A549 (cell line): ENCODE results near the gene RINL. TPM values are rescaled to one million over a fixed set of nuclear protein-coding genes. Genes with fewer than 3 reads are reported as not detected.

Experiments used
- ATAC-seq, 2 experiments: fragments of 200-7000 bp in 1 of 2; fragments of >200 bp in 1 of 2; cut with Nextera tagmentation in 1 of 2; cut with Tn5 transposase in 1 of 2; 3 replicates each; pipeline versions ENCODE4 v1.8.0 to v1.9.1; 2018 to 2020; ENCODE audit warnings: mild to moderate bottlenecking in 1 of 2, moderate library complexity in 1 of 2
- CTCF ChIA-PET: fragments of 300-600 bp; sonication (Branson Sonifier 250); formaldehyde crosslinking; extraction: SDS; loops from one replicate; lab custom pipeline; 2021; ENCODE audit warnings: antibody characterized with exemption, inconsistent platforms; lab: Yijun Ruan, JAX
- POLR2A ChIA-PET: fragments of 350-600 bp; formaldehyde crosslinking; extraction: SDS; loops from one replicate; lab custom pipeline; 2021; ENCODE audit warnings: antibody characterized with exemption, inconsistent platforms; lab: Yijun Ruan, JAX
- DNase-seq, 2 experiments: peaks; one replicate each; pipeline versions ENCODE4 v3.0.0 to v3.0.0-alpha.2; 2011 to 2016; ENCODE audit warnings: low read depth in 1 of 2, low spot score in 1 of 2
- FAIRE-seq: peaks from 2 replicates; lab custom pipeline; 2011; peaks lifted over from hg19 to GRCh38; lab: Jason Lieb, UNC
- H3K27ac ChIP-seq, 2 experiments: fragments of >200 bp; sonication (Bioruptor Twin); formaldehyde crosslinking; 3 replicates each; pipeline ENCODE4 v1.5.1; 2016 to 2017
- H3K4me1 ChIP-seq: fragments of >200 bp; sonication (Bioruptor Twin); formaldehyde crosslinking; 3 replicates; pipeline ENCODE4 v1.6.1; 2016
- H3K4me2 ChIP-seq: fragments of >200 bp; sonication (Bioruptor Twin); formaldehyde crosslinking; 3 replicates; pipeline ENCODE4 v1.6.1; 2016
- H3K4me3 ChIP-seq: fragments of >200 bp; sonication (Bioruptor Twin); formaldehyde crosslinking; 3 replicates; pipeline ENCODE4 v1.5.1; 2016
- H3K9me3 ChIP-seq: fragments of >200 bp; sonication (Bioruptor Twin); formaldehyde crosslinking; 3 replicates; pipeline ENCODE4 v1.6.1; 2016
- EP300 ChIP-seq, 2 experiments: fragments of >200 bp; sonication (Bioruptor Twin); formaldehyde crosslinking; IDR thresholded peaks; 2 replicates in 1 of 2; 3 replicates in 1 of 2; pipeline ENCODE4 v1.6.1; 2016 to 2017
- KDM1A ChIP-seq: fragments of 200-600 bp; sonication (generic); IDR thresholded peaks from 2 replicates; pipeline ENCODE4 v1.6.1; 2016; ENCODE audit warnings: low read depth, mild to moderate bottlenecking
- MAFK ChIP-seq: fragments of 450-650 bp; IDR thresholded peaks from 2 replicates; pipeline ENCODE4 v1.6.1; 2014; ENCODE audit not compliant: partially characterized antibody
- MAX ChIP-seq: IDR thresholded peaks from 2 replicates; pipeline ENCODE4 v1.6.1; 2012
- PHF8 ChIP-seq: fragments of 200-600 bp; sonication (generic); IDR thresholded peaks from 2 replicates; pipeline ENCODE4 v1.6.1; 2016; ENCODE audit warnings: low read depth, mild to moderate bottlenecking, antibody characterized with exemption, moderate library complexity, borderline replicate concordance
- POLR2AphosphoS2 ChIP-seq: conservative IDR thresholded peaks from 2 replicates; pipeline ENCODE4 v1.6.1; 2012; ENCODE audit warnings: low read length, improper control_type of control experiment, inconsistent platforms
- RCOR1 ChIP-seq: fragments of 150-350 bp; IDR thresholded peaks from 2 replicates; pipeline ENCODE4 v1.6.1; 2014; ENCODE audit warnings: antibody characterized with exemption, low read length, low read depth
- WGBS: methylation state at CpG from one replicate; pipeline ENCODE4 v1.1.6; 2017; ENCODE audit errors: missing lambda C conversion rate; 5-methylcytosine and 5-hydroxymethylcytosine counted together
- polyA plus RNA-seq, 4 experiments: library from polyadenylated mRNA; depleted of rRNA in 3 of 4; stranded (reverse); fragments of >200 nt; fragmentation: RNase III in 1 of 4; extraction: RNeasy Plus Mini Kit Qiagen cat#74134 plus additional on column Dnase treatment in 1 of 4; gene quantifications; 2 replicates in 3 of 4; 3 replicates in 1 of 4; pipeline ENCODE4 v1.2.3, GENCODE V29; 2011 to 2017
- TF ChIP-seq, protein P1 (sequence below): fragments of >200 bp; sonication (Bioruptor Twin); formaldehyde crosslinking; IDR thresholded peaks from 3 replicates; pipeline ENCODE4 v1.6.1; 2016
- TF ChIP-seq, protein P2 (sequence below): fragments of 200-600 bp; sonication (generic); IDR thresholded peaks from 2 replicates; pipeline ENCODE4 v1.6.1; 2016; ENCODE audit warnings: antibody characterized with exemption, mild to moderate bottlenecking, moderate library complexity

Gene RINL
- polyA plus RNA-seq, 2 of the 4 experiments (the other 2 are of a cell fraction), result 2.9 to 6.3 TPM

GRCh38 chr19:38819231-38819920 is 58.7 kb downstream of the RINL start:
- H3K9me3 ChIP-seq, result no peaks in the 10 kb centered on the region
- H3K4me2 ChIP-seq, result peak overlapping the region; percentile 48
- peak overlapping the region in 1 of 2 experiments; percentile 7; a peak in 4 of 6 replicates for H3K27ac ChIP-seq
- H3K4me3 ChIP-seq, result no peak overlapping the region
- no peak for DNase-seq
- H3K4me1 ChIP-seq, result peaks cover 13% of the 10 kb centered on the region
- ATAC-seq, result peak; percentile 14 to 23; a peak in 3 of 6 replicates
- TF ChIP-seq, protein P1, sequence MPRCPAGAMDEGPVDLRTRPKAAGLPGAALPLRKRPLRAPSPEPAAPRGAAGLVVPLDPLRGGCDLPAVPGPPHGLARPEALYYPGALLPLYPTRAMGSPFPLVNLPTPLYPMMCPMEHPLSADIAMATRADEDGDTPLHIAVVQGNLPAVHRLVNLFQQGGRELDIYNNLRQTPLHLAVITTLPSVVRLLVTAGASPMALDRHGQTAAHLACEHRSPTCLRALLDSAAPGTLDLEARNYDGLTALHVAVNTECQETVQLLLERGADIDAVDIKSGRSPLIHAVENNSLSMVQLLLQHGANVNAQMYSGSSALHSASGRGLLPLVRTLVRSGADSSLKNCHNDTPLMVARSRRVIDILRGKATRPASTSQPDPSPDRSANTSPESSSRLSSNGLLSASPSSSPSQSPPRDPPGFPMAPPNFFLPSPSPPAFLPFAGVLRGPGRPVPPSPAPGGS, result no peak
- no peak for TF ChIP-seq RCOR1
- no peak for TF ChIP-seq PHF8
- no peak for TF ChIP-seq EP300 (IDR thresholded peaks at IDR 0.05)
- TF ChIP-seq KDM1A, result no peak
- TF ChIP-seq MAFK, result no peak
- TF ChIP-seq POLR2AphosphoS2, result no peak
- TF ChIP-seq, protein P2, sequence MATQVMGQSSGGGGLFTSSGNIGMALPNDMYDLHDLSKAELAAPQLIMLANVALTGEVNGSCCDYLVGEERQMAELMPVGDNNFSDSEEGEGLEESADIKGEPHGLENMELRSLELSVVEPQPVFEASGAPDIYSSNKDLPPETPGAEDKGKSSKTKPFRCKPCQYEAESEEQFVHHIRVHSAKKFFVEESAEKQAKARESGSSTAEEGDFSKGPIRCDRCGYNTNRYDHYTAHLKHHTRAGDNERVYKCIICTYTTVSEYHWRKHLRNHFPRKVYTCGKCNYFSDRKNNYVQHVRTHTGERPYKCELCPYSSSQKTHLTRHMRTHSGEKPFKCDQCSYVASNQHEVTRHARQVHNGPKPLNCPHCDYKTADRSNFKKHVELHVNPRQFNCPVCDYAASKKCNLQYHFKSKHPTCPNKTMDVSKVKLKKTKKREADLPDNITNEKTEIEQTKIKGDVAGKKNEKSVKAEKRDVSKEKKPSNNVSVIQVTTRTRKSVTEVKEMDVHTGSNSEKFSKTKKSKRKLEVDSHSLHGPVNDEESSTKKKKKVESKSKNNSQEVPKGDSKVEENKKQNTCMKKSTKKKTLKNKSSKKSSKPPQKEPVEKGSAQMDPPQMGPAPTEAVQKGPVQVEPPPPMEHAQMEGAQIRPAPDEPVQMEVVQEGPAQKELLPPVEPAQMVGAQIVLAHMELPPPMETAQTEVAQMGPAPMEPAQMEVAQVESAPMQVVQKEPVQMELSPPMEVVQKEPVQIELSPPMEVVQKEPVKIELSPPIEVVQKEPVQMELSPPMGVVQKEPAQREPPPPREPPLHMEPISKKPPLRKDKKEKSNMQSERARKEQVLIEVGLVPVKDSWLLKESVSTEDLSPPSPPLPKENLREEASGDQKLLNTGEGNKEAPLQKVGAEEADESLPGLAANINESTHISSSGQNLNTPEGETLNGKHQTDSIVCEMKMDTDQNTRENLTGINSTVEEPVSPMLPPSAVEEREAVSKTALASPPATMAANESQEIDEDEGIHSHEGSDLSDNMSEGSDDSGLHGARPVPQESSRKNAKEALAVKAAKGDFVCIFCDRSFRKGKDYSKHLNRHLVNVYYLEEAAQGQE, result no peak
- TF ChIP-seq MAX, result no peak
- ChIA-PET POLR2A (interaction anchor here (1.2 to 1.4 kb wide), 2 partner anchors 12 to 30 kb away, joined by 5 to 7 read pairs; partner anchors contain the start of gene ECH1), CTCF (interaction anchor here (0.7 to 4.0 kb wide), 10 partner anchors 9 to 417 kb away, joined by 3 to 20 read pairs (median 3); partner anchors contain the start of genes ECH1, FAM98C, MRPS12 and SARS2)
- WGBS, result 76% methylated on average over 13 of the region's 13 CpGs
- FAIRE-seq, result peak; percentile 65

Other genes with a start within 250 kb of the RINL start
- gene ACTN4, start 230.6 kb downstream of the RINL start, polyA plus RNA-seq (2011; rRNA removed), result 605 and 614 TPM in 2 replicates
- gene ACTN4, start 230.6 kb downstream of the RINL start, polyA plus RNA-seq (2017; fragmentation: RNase III; extraction: RNeasy Plus Mini Kit Qiagen cat#74134 plus additional on column Dnase treatment), result 967 to 1,087 TPM (median 1,011 TPM) in 3 replicates
- 10.0 and 12.3 TPM in 2 replicates for gene CAPN12, start 133.8 kb downstream of the RINL start, polyA plus RNA-seq (2011; rRNA removed)
- 8.6 to 11.7 TPM (median 11.0 TPM) in 3 replicates for gene CAPN12, start 133.8 kb downstream of the RINL start, polyA plus RNA-seq (2017; fragmentation: RNase III; extraction: RNeasy Plus Mini Kit Qiagen cat#74134 plus additional on column Dnase treatment)
- not detected in 2 replicates for gene LGALS7, start 104.8 kb downstream of the RINL start, polyA plus RNA-seq (2011; rRNA removed)
- gene LGALS7, start 104.8 kb downstream of the RINL start, polyA plus RNA-seq (2017; fragmentation: RNase III; extraction: RNeasy Plus Mini Kit Qiagen cat#74134 plus additional on column Dnase treatment), result not detected in 3 replicates
- 0.27 TPM in 1 of 2 replicates, not detected in the other for gene LGALS7B, start 89.1 kb downstream of the RINL start, polyA plus RNA-seq (2011; rRNA removed)
- gene LGALS7B, start 89.1 kb downstream of the RINL start, polyA plus RNA-seq (2017; fragmentation: RNase III; extraction: RNeasy Plus Mini Kit Qiagen cat#74134 plus additional on column Dnase treatment), result not detected in 3 replicates
- 2.5 and 3.3 TPM in 2 replicates for gene LGALS4, start 65.3 kb downstream of the RINL start, polyA plus RNA-seq (2011; rRNA removed)
- 0.38 to 0.94 TPM (median 0.84 TPM) in 3 replicates for gene LGALS4, start 65.3 kb downstream of the RINL start, polyA plus RNA-seq (2017; fragmentation: RNase III; extraction: RNeasy Plus Mini Kit Qiagen cat#74134 plus additional on column Dnase treatment)
- 383 and 431 TPM in 2 replicates for gene ECH1, start 46.5 kb downstream of the RINL start, polyA plus RNA-seq (2011; rRNA removed)
- 393 to 394 TPM (median 394 TPM) in 3 replicates for gene ECH1, start 46.5 kb downstream of the RINL start, polyA plus RNA-seq (2017; fragmentation: RNase III; extraction: RNeasy Plus Mini Kit Qiagen cat#74134 plus additional on column Dnase treatment)
- gene HNRNPL, start 28.3 kb downstream of the RINL start, polyA plus RNA-seq (2011; rRNA removed), result 440 and 487 TPM in 2 replicates
- gene HNRNPL, start 28.3 kb downstream of the RINL start, polyA plus RNA-seq (2017; fragmentation: RNase III; extraction: RNeasy Plus Mini Kit Qiagen cat#74134 plus additional on column Dnase treatment), result 372 to 383 TPM (median 380 TPM) in 3 replicates
- gene SIRT2, start 21.3 kb upstream of the RINL start, polyA plus RNA-seq (2011; rRNA removed), result 28.6 and 31.5 TPM in 2 replicates
- 28.3 to 30.4 TPM (median 30.4 TPM) in 3 replicates for gene SIRT2, start 21.3 kb upstream of the RINL start, polyA plus RNA-seq (2017; fragmentation: RNase III; extraction: RNeasy Plus Mini Kit Qiagen cat#74134 plus additional on column Dnase treatment)
- gene NFKBIB, start 21.7 kb upstream of the RINL start, polyA plus RNA-seq (2011; rRNA removed), result 25.6 and 35.0 TPM in 2 replicates
- 56.4 to 61.7 TPM (median 59.5 TPM) in 3 replicates for gene NFKBIB, start 21.7 kb upstream of the RINL start, polyA plus RNA-seq (2017; fragmentation: RNase III; extraction: RNeasy Plus Mini Kit Qiagen cat#74134 plus additional on column Dnase treatment)
- 0.40 and 0.68 TPM in 2 replicates for gene CCER2, start 33.9 kb upstream of the RINL start, polyA plus RNA-seq (2011; rRNA removed)
- 1.1 to 1.9 TPM (median 1.5 TPM) in 3 replicates for gene CCER2, start 33.9 kb upstream of the RINL start, polyA plus RNA-seq (2017; fragmentation: RNase III; extraction: RNeasy Plus Mini Kit Qiagen cat#74134 plus additional on column Dnase treatment)
- 46.1 and 46.7 TPM in 2 replicates for gene SARS2, start 52.5 kb upstream of the RINL start, polyA plus RNA-seq (2011; rRNA removed)
- 81.8 to 98.0 TPM (median 93.4 TPM) in 3 replicates for gene SARS2, start 52.5 kb upstream of the RINL start, polyA plus RNA-seq (2017; fragmentation: RNase III; extraction: RNeasy Plus Mini Kit Qiagen cat#74134 plus additional on column Dnase treatment)
- gene MRPS12, start 52.7 kb upstream of the RINL start, polyA plus RNA-seq (2011; rRNA removed), result 92.8 and 104 TPM in 2 replicates
- 198 to 217 TPM (median 213 TPM) in 3 replicates for gene MRPS12, start 52.7 kb upstream of the RINL start, polyA plus RNA-seq (2017; fragmentation: RNase III; extraction: RNeasy Plus Mini Kit Qiagen cat#74134 plus additional on column Dnase treatment)
- gene FBXO17, start 97.5 kb upstream of the RINL start, polyA plus RNA-seq (2011; rRNA removed), result 68.1 and 73.1 TPM in 2 replicates
- 98.5 to 112 TPM (median 111 TPM) in 3 replicates for gene FBXO17, start 97.5 kb upstream of the RINL start, polyA plus RNA-seq (2017; fragmentation: RNase III; extraction: RNeasy Plus Mini Kit Qiagen cat#74134 plus additional on column Dnase treatment)
- 13.4 and 15.2 TPM in 2 replicates for gene FBXO27, start 154.3 kb upstream of the RINL start, polyA plus RNA-seq (2011; rRNA removed)
- gene FBXO27, start 154.3 kb upstream of the RINL start, polyA plus RNA-seq (2017; fragmentation: RNase III; extraction: RNeasy Plus Mini Kit Qiagen cat#74134 plus additional on column Dnase treatment), result 12.5 to 17.5 TPM (median 14.2 TPM) in 3 replicates
- 0.06 and 0.08 TPM in 2 replicates for gene ACP7, start 206.1 kb upstream of the RINL start, polyA plus RNA-seq (2011; rRNA removed)
- 0.25 to 0.44 TPM (median 0.28 TPM) in 3 replicates for gene ACP7, start 206.1 kb upstream of the RINL start, polyA plus RNA-seq (2017; fragmentation: RNase III; extraction: RNeasy Plus Mini Kit Qiagen cat#74134 plus additional on column Dnase treatment)
- 37.9 and 42.9 TPM in 2 replicates for gene PAK4, start 247.5 kb upstream of the RINL start, polyA plus RNA-seq (2011; rRNA removed)
- 75.8 to 84.2 TPM (median 76.7 TPM) in 3 replicates for gene PAK4, start 247.5 kb upstream of the RINL start, polyA plus RNA-seq (2017; fragmentation: RNase III; extraction: RNeasy Plus Mini Kit Qiagen cat#74134 plus additional on column Dnase treatment)